Adrenal gland (tissue), 12 donors: ENCODE data around the gene ARHGAP27. TPM values are rescaled to one million over a fixed set of nuclear protein-coding genes. Genes with fewer than 3 reads are reported as not detected.

Experiments
- DNase-seq, 7 donors: peaks; one replicate each; pipeline ENCODE4 v3.0.0-alpha.2; 2019 to 2020
- H3K27ac ChIP-seq, 5 donors: fragments of 200-600 bp; sonication (generic) in 4 of 5; 1 replicate in 3 of 5; 2 replicates in 2 of 5; pipeline versions ENCODE4 v1.5.1 to v1.8.0; 2016 to 2020; ENCODE audit warnings: mild to moderate bottlenecking in 1 of 5
- H3K27me3 ChIP-seq: fragments of 200-600 bp; 2 replicates; pipeline ENCODE4 v1.8.0; 2021
- H3K36me3 ChIP-seq, 2 donors: fragments of 200-600 bp; replicated peaks in 1 of 2; 1 replicate in 1 of 2; 2 replicates in 1 of 2; pipeline versions ENCODE4 v1.5.1 to v1.8.0; 2018 to 2022
- H3K4me1 ChIP-seq, 2 donors: fragments of 200-600 bp; replicated peaks in 1 of 2; 1 replicate in 1 of 2; 2 replicates in 1 of 2; pipeline versions ENCODE4 v1.5.1 to v1.8.0; 2018 to 2021
- H3K4me3 ChIP-seq, 4 donors: fragments of 200-600 bp; sonication (generic) in 3 of 4; one replicate each; pipeline ENCODE4 v1.5.1; 2016 to 2018
- H3K9me3 ChIP-seq, 3 donors: fragments of 200-600 bp; sonication (generic) in 1 of 3; replicated peaks in 1 of 3; 1 replicate in 2 of 3; 2 replicates in 1 of 3; pipeline versions ENCODE4 v1.5.1 to v1.8.0; 2016 to 2021
- CTCF ChIP-seq, 6 experiments: fragments of 450-650 bp in 4 of 6; fragments of 200-600 bp in 2 of 6; sonication (generic) in 1 of 6; IDR thresholded peaks; 1 replicate in 5 of 6; 2 replicates in 1 of 6; pipeline versions ENCODE4 v1.5.1 to v1.8.0; 2016 to 2021; ENCODE audit warnings: antibody characterized with exemption in 6 of 6, mild to moderate bottlenecking in 2 of 6, moderate library complexity in 1 of 6
- POLR2A ChIP-seq, 2 donors: fragments of 450-650 bp; IDR thresholded peaks; one replicate each; pipeline ENCODE4 v1.6.1; 2017; ENCODE audit warnings: antibody characterized with exemption in 2 of 2, mild to moderate bottlenecking in 2 of 2, moderate library complexity in 1 of 2
- WGBS, 4 donors: extraction: QIAGEN DNeasy Blood & Tissue Kit in 2 of 4; methylation state at CpG; one replicate each; pipeline versions ENCODE4 v1.1.5 to v1.1.7; 2013 to 2017; 5-methylcytosine and 5-hydroxymethylcytosine counted together
- intact Hi-C, 2 donors: fragments of 100-400 bp; cut with DNase I; formaldehyde crosslinking; loops; one replicate each; pipeline versions ENCODE4 v1.14.1 to v1.15.0; 2022 to 2023
- polyA plus RNA-seq, 3 donors: library from polyadenylated mRNA; stranded (reverse); fragments of 200-250 nt in 2 of 3; fragments of 350-450 nt in 1 of 3; fragmentation: Illumina TruSeq in 1 of 3; extraction: RNeasy Lipid Tissue Mini Kit (QIAGEN cat#74804) in 1 of 3; gene quantifications; one replicate each; pipeline ENCODE4 v1.2.3, GENCODE V29; 2013 to 2014
- total RNA-seq, 9 donors: library from RNA; depleted of rRNA in 4 of 9; stranded (reverse); fragments of >200 nt in 4 of 9; fragments of 120-200 nt in 1 of 9; fragmentation: NEBNext Ultra II Directional in 1 of 9; extraction: Animal tissue kit (Norgen Biotek cat#: 25700) in 1 of 9; gene quantifications; one replicate each; pipeline versions ENCODE4 v1.1.0 to v1.2.4, GENCODE V29; 2013 to 2023
- donor health status: healthy with polysubstance abuse.
- donor health status: Bipolar disorder and iron deficiency.
- donor health status: DM: yes; HTN: yes; CAD: no.
- donor health status: DM: no; HTN: no; CAD: no.
- donor health status: DM: no; HTN: no; CAD: no.
- donor health status: DM: yes; HTN: yes; CAD: no.

The ARHGAP27 gene
- total and polyA plus RNA-seq, 12 donors, result 2.8 to 40.2 (median 17.7) TPM

- intact Hi-C loops, result no loop called here
- WGBS, 4 donors, result 64 to 79% (median 78%) methylated on average over 4 of the region's 4 CpGs
- Histone ChIP-seq H3K36me3 (no peaks in the 10 kb centered on the region), H3K27ac (no peak overlapping the region), H3K9me3 (no peaks in the 10 kb centered on the region), H3K4me1 (no peaks in the 10 kb centered on the region), H3K4me3 (no peak overlapping the region), H3K27me3 (no peaks in the 10 kb centered on the region)
- peak in 2 of 7 donors; percentile 3 to 22 for DNase-seq
- TF ChIP-seq POLR2A (IDR thresholded peaks at IDR 0.05), result no peak
- TF ChIP-seq CTCF (IDR thresholded peaks at IDR 0.05), result no peak
Observed at GRCh38 chr17:45361976-45362375, 70.7 kb downstream of the ARHGAP27 start.

GRCh38 chr17:45361451-45361850 lies 71.2 kb downstream of the ARHGAP27 start:
- TF ChIP-seq CTCF (IDR thresholded peaks at IDR 0.05) (no peak), POLR2A (IDR thresholded peaks at IDR 0.05) (no peak)
- H3K4me1 ChIP-seq, result no peaks in the 10 kb centered on the region
- no peaks in the 10 kb centered on the region for H3K9me3 ChIP-seq
- peak in 1 of 7 donors; percentile 5 for DNase-seq
- WGBS, 4 donors, result 76 to 90% (median 84%) methylated on average over 3 of the region's 3 CpGs
- H3K4me3 ChIP-seq, result no peak overlapping the region
- H3K27ac ChIP-seq, result no peak overlapping the region
- no peaks in the 10 kb centered on the region for H3K36me3 ChIP-seq
- H3K27me3 ChIP-seq, result no peaks in the 10 kb centered on the region
- intact Hi-C loops, result no loop called here

GRCh38 chr17:45357364-45357997 lies 75.2 kb downstream of the ARHGAP27 start:
- Histone ChIP-seq H3K4me3 (no peak overlapping the region), H3K4me1 (no peaks in the 10 kb centered on the region), H3K27ac (no peak overlapping the region), H3K36me3 (no peaks in the 10 kb centered on the region), H3K9me3 (no peaks in the 10 kb centered on the region), H3K27me3 (no peaks in the 10 kb centered on the region)
- TF ChIP-seq CTCF (IDR thresholded peaks at IDR 0.05), result no peak
- no peak for TF ChIP-seq POLR2A (IDR thresholded peaks at IDR 0.05)
- DNase-seq, result no peak
- WGBS, 4 donors, result 85 to 89% (median 86%) methylated on average over 5 of the region's 5 CpGs
- intact Hi-C loops, result no loop called here

- Histone ChIP-seq H3K9me3 (no peaks in the 10 kb centered on the region), H3K27me3 (no peaks in the 10 kb centered on the region), H3K4me1 (no peaks in the 10 kb centered on the region), H3K36me3 (no peaks in the 10 kb centered on the region), H3K27ac (no peak overlapping the region), H3K4me3 (no peak overlapping the region)
- TF ChIP-seq CTCF (IDR thresholded peaks at IDR 0.05), result no peak
- TF ChIP-seq POLR2A (IDR thresholded peaks at IDR 0.05), result no peak
- intact Hi-C loops, result no loop called here
- WGBS, 4 donors, result 67 to 72% (median 67%) methylated on average over 2 of the region's 2 CpGs
- peak in 1 of 7 donors; percentile 1 for DNase-seq
Observed at GRCh38 chr17:45355087-45355486, 77.6 kb downstream of the ARHGAP27 start.
